K562 (cell line): ENCODE results near the gene TJP3. TPM values are rescaled to one million over a fixed set of nuclear protein-coding genes. Genes with fewer than 3 reads are reported as not detected.

Source experiments
- ATAC-seq: fragments of 200-7000 bp; cut with Tn5 transposase; 3 replicates; pipeline ENCODE4 v1.9.1; 2020; ENCODE audit warnings: moderate library complexity
- BruUV-seq: library from RNA; stranded (reverse); fragments of 400-500 nt; replicated peaks from 2 replicates; lab custom pipeline; 2021; lab: Mats Ljungman, UMichigan
- CTCF ChIA-PET: fragments of 300-600 bp; formaldehyde crosslinking; extraction: SDS; loops from one replicate; lab custom pipeline; 2021; ENCODE audit warnings: low intra/inter-chr PET ratio; lab: Yijun Ruan, JAX
- POLR2A ChIA-PET: fragments of 300-600, 350-650 bp; sonication (Branson Sonifier 250); formaldehyde crosslinking; extraction: SDS; loops from one replicate; lab custom pipeline; 2021; ENCODE audit warnings: antibody characterized with exemption, inconsistent platforms; lab: Yijun Ruan, JAX
- DNase-seq, 4 experiments: peaks; one replicate each; pipeline versions ENCODE4 v3.0.0 to v3.0.0-alpha.2; 2011 to 2018; ENCODE audit warnings: low spot score in 3 of 4, mixed read lengths in 3 of 4; ENCODE audit errors: extremely low read depth in 1 of 4
- FAIRE-seq: peaks from 2 replicates; lab custom pipeline; 2011; peaks lifted over from hg19 to GRCh38; lab: Jason Lieb, UNC
- H2AFZ ChIP-seq: 2 replicates; pipeline ENCODE4 v1.6.0; 2011; ENCODE audit warnings: low read depth, low read length, control low read depth, inconsistent platforms
- H3K27ac ChIP-seq: fragments of 200-600 bp; 3 replicates; pipeline ENCODE4 v1.8.0; 2011; ENCODE audit warnings: low read depth, mild to moderate bottlenecking, control low read depth, inconsistent platforms, low read length, moderate library complexity, mixed read lengths; ENCODE audit errors: extremely low read depth
- H3K27me3 ChIP-seq, 2 experiments: fragments of 300-600 bp in 1 of 2; 2 replicates in 1 of 2; 3 replicates in 1 of 2; pipeline versions ENCODE4 v1.6.0 to v1.8.0; 2011; ENCODE audit warnings: inconsistent platforms in 2 of 2, low read length in 2 of 2, mild to moderate bottlenecking in 1 of 2, mixed read lengths in 1 of 2, moderate library complexity in 1 of 2; ENCODE audit not compliant: control insufficient read depth in 2 of 2, insufficient read depth in 2 of 2
- H3K36me3 ChIP-seq: fragments of 300-600 bp; 3 replicates; pipeline ENCODE4 v1.8.0; 2011; ENCODE audit warnings: mild to moderate bottlenecking, low read length, inconsistent platforms; ENCODE audit not compliant: control insufficient read depth, insufficient read depth
- H3K4me1 ChIP-seq, 2 experiments: fragments of 200-600 bp in 1 of 2; replicated peaks in 1 of 2; 2 replicates in 1 of 2; 3 replicates in 1 of 2; pipeline versions ENCODE4 v1.5.1 to v1.8.0; 2011; ENCODE audit warnings: inconsistent platforms in 2 of 2, low read length in 2 of 2, mild to moderate bottlenecking in 1 of 2, mixed read lengths in 1 of 2, moderate library complexity in 1 of 2; ENCODE audit not compliant: control insufficient read depth in 2 of 2, insufficient read depth in 2 of 2
- H3K4me2 ChIP-seq: 2 replicates; pipeline ENCODE4 v1.6.1; 2011; ENCODE audit warnings: low read length, control low read depth, inconsistent platforms, mixed read lengths; ENCODE audit not compliant: insufficient read depth
- H3K4me3 ChIP-seq: fragments of 200-600 bp; sonication (generic), shearing (Covaris generic); 2 replicates; pipeline ENCODE4 v1.5.1; 2016; ENCODE audit warnings: control low read depth, inconsistent platforms
- H3K79me2 ChIP-seq: fragments of 200-600 bp; 3 replicates; pipeline ENCODE4 v1.8.0; 2011; ENCODE audit warnings: low read length, inconsistent platforms; ENCODE audit not compliant: control insufficient read depth, insufficient read depth
- H3K9ac ChIP-seq, 2 experiments: 2 replicates each; pipeline versions ENCODE4 v1.6.0 to v1.6.1; 2011; ENCODE audit warnings: low read depth in 2 of 2, low read length in 2 of 2, control low read depth in 1 of 2, inconsistent platforms in 1 of 2, mild to moderate bottlenecking in 1 of 2, mixed read lengths in 1 of 2; ENCODE audit not compliant: insufficient read depth in 1 of 2
- H3K9me1 ChIP-seq: one replicate; pipeline ENCODE4 v1.6.0; 2011; ENCODE audit warnings: inconsistent platforms, mild to moderate bottlenecking, low read length, moderate library complexity; ENCODE audit not compliant: control insufficient read depth, insufficient read depth
- H3K9me3 ChIP-seq: replicated peaks from 2 replicates; pipeline ENCODE4 v1.5.1; 2011; ENCODE audit warnings: low read depth, low read length, inconsistent platforms; ENCODE audit not compliant: control insufficient read depth, insufficient read depth
- H4K20me1 ChIP-seq: replicated peaks from 2 replicates; pipeline ENCODE4 v1.6.1; 2011; ENCODE audit warnings: low read length, inconsistent platforms, mixed read lengths; ENCODE audit not compliant: control insufficient read depth, insufficient read depth
- ATF3 ChIP-seq, 2 experiments: fragments of 450-650 bp in 1 of 2; sonication (generic) in 1 of 2; formaldehyde crosslinking in 1 of 2; IDR thresholded peaks in 1 of 2; conservative IDR thresholded peaks in 1 of 2; 2 replicates each; pipeline versions ENCODE4 v1.6.1 to v1.8.1; 2016 to 2023; ENCODE audit warnings: mild to moderate bottlenecking in 2 of 2, moderate library complexity in 2 of 2, inconsistent platforms in 1 of 2, missing genetic modification reagents in 1 of 2
- BCOR ChIP-seq: fragments of 450-650 bp; IDR thresholded peaks from 2 replicates; pipeline ENCODE4 v1.6.1; 2016
- CCAR2 ChIP-seq: fragments of 200-400 bp; formaldehyde crosslinking; IDR thresholded peaks from 2 replicates; pipeline ENCODE4 v1.6.1; 2017; ENCODE audit warnings: mild to moderate bottlenecking, low read depth, low read length
- CEBPB ChIP-seq: fragments of 450-650 bp; IDR thresholded peaks from 2 replicates; pipeline ENCODE4 v1.6.1; 2016; ENCODE audit warnings: missing genetic modification characterization, missing compliant biosample characterization
- ERF ChIP-seq: fragments of 450-650 bp; formaldehyde crosslinking; IDR thresholded peaks from 2 replicates; pipeline ENCODE4 v1.4.0; 2020; ENCODE audit warnings: mild to moderate bottlenecking, mixed read lengths
- FOSL1 ChIP-seq: fragments of 200-800 bp; sonication (Bioruptor generic); conservative IDR thresholded peaks from 2 replicates; pipeline ENCODE4 v1.6.1; 2016; ENCODE audit warnings: missing genetic modification characterization, missing compliant biosample characterization
- HNRNPH1 ChIP-seq: fragments of 200-400 bp; formaldehyde crosslinking; optimal IDR thresholded peaks from 2 replicates; pipeline ENCODE3; 2017; ENCODE audit warnings: low read depth, mild to moderate bottlenecking, low read length, moderate library complexity
- HOXB6 ChIP-seq: fragments of 250-450 bp; sonication (Bioruptor Pico); IDR thresholded peaks from 2 replicates; pipeline ENCODE4 v1.5.1; 2022; ENCODE audit warnings: mild to moderate bottlenecking, borderline replicate concordance
- JUND ChIP-seq, 2 experiments: IDR thresholded peaks; 2 replicates in 1 of 2; 3 replicates in 1 of 2; pipeline ENCODE4 v1.6.1; 2011; ENCODE audit warnings: borderline replicate concordance in 2 of 2, low read depth in 2 of 2, low read length in 2 of 2, improper control_type of control experiment in 1 of 2, missing biosample characterization in 1 of 2, missing genetic modification characterization in 1 of 2, missing genetic modification reagents in 1 of 2
- KLF6 ChIP-seq: fragments of 250-450 bp; sonication (Bioruptor Pico); IDR thresholded peaks from 2 replicates; pipeline ENCODE4 v1.4.0; 2020; ENCODE audit warnings: mild to moderate bottlenecking, moderate library complexity, borderline replicate concordance
- MEIS2 ChIP-seq: fragments of 450-650 bp; IDR thresholded peaks from 2 replicates; pipeline ENCODE4 v1.6.1; 2014; ENCODE audit warnings: mild to moderate bottlenecking; ENCODE audit not compliant: partially characterized antibody
- PKNOX1 ChIP-seq: fragments of 450-650 bp; IDR thresholded peaks from 2 replicates; pipeline ENCODE4 v1.6.1; 2016
- SIN3A ChIP-seq, 2 experiments: fragments of 150-350 bp in 1 of 2; IDR thresholded peaks; 2 replicates each; pipeline ENCODE4 v1.6.1; 2011 to 2016; ENCODE audit warnings: borderline replicate concordance in 2 of 2, low read depth in 2 of 2, low read length in 2 of 2, mild to moderate bottlenecking in 2 of 2, moderate library complexity in 2 of 2; ENCODE audit not compliant: control insufficient read depth in 1 of 2
- ZBTB11 ChIP-seq, 3 experiments: fragments of 200-800 bp in 1 of 3; fragments of 250-450 bp in 1 of 3; fragments of 450-650 bp in 1 of 3; sonication (Bioruptor Pico) in 1 of 3; sonication (Bioruptor generic) in 1 of 3; formaldehyde crosslinking in 1 of 3; IDR thresholded peaks; 2 replicates each; pipeline versions ENCODE4 v1.6.1 to v1.8.0; 2016 to 2022; ENCODE audit warnings: mild to moderate bottlenecking in 2 of 3, missing genetic modification characterization in 2 of 3, missing compliant biosample characterization in 1 of 3, moderate library complexity in 1 of 3
- ZKSCAN1 ChIP-seq: fragments of 150-350 bp; IDR thresholded peaks from 2 replicates; pipeline ENCODE4 v1.6.1; 2016; ENCODE audit warnings: low read depth, low read length
- WGBS: fragments of 100-300 bp; shearing (Covaris generic); methylation state at CpG from one replicate; pipeline ENCODE4 v1.1.6; 2016; ENCODE audit warnings: low coverage, mixed read lengths; ENCODE audit not compliant: insufficient coverage; ENCODE audit errors: missing lambda C conversion rate; 5-methylcytosine and 5-hydroxymethylcytosine counted together
- in situ Hi-C: fragments of 300-500 bp; cut with MboI; formaldehyde crosslinking; loops from 4 replicates; pipeline ENCODE4 v1.15.0; 2018; ENCODE audit warnings: inconsistent platforms, mixed read lengths
- intact Hi-C: fragments of 100-400 bp; cut with micrococcal nuclease; formaldehyde crosslinking; loops from 2 replicates; pipeline ENCODE4 v1.14.2; 2022
- polyA plus RNA-seq, 8 experiments: library from polyadenylated mRNA; depleted of rRNA in 4 of 8; stranded (reverse) in 5 of 8; unstranded in 3 of 8; fragments of >200 nt; fragmentation: Nextera tagmentation in 2 of 8; fragmentation: Illumina TruSeq in 1 of 8; extraction: Ambion mirVana in 2 of 8; extraction: Trizol in 1 of 8; gene quantifications; 2 replicates each; pipeline versions ENCODE4 v1.2.1 to v1.2.3, GENCODE V29; 2011 to 2014; ENCODE audit warnings: inconsistent platforms in 1 of 8, missing spikeins in 1 of 8
- total RNA-seq, 7 experiments: library from RNA; depleted of rRNA in 6 of 7; stranded (reverse); fragments of >200 nt in 6 of 7; fragmentation: Illumina TruSeq in 2 of 7; extraction: Trizol in 2 of 7; gene quantifications; 2 replicates each; pipeline versions ENCODE4 v1.2.1 to v1.2.3, GENCODE V29; 2011 to 2021; ENCODE audit warnings: low replicate concordance in 1 of 7

TJP3 gene
- total and polyA plus RNA-seq, 9 of the 15 experiments (the other 6 are each of a cell fraction or from before 2014, with no cell fraction given) = 0.11 to 2.4 (median 0.57) TPM; not detected in 1

GRCh38 chr19:3792114-3792513 lies 83.9 kb downstream of the TJP3 start (continued):
- TF ChIP-seq ATF3 (IDR thresholded peaks at IDR 0.05) (peak; percentile 78), ATF3 (CRISPR knock-in tag; conservative IDR thresholded peaks at IDR 0.05) (no peak), HNRNPH1 (no peak), JUND (IDR thresholded peaks at IDR 0.05; ENCODE audit: borderline replicate concordance, low read depth, low read length) (peak; percentile 67; the same call in 1 of the 2 replicates), JUND (tag; IDR thresholded peaks at IDR 0.05; ENCODE audit: borderline replicate concordance, low read depth, low read length) (no peak), MEIS2 (peak; percentile 36), ZKSCAN1 (peak; percentile 78), FOSL1 (tag) (peak; percentile 23; the same call in 1 of the 2 replicates), PKNOX1 (0 out of 2 replicates have a peak, but pooled peaks have one; percentile 6)

- CTCF ChIA-PET = no interaction called here
- no TSS peak for BruUV-seq
- H3K4me2 ChIP-seq = no peak overlapping the region
- FAIRE-seq = no peak
- WGBS = 66% methylated on average over 3 of the region's 3 CpGs
- H3K4me3 ChIP-seq = no peak overlapping the region
- peaks cover 0 to 10% of the 10 kb centered on the region in 2 experiments; a peak in 1 of 5 replicates for H3K27me3 ChIP-seq
- no peaks in the 10 kb centered on the region for H3K36me3 ChIP-seq
- H3K79me2 ChIP-seq = no peaks in the 10 kb centered on the region
- intact Hi-C loops = no loop called here
- H3K9me3 ChIP-seq = 0 out of 2 replicates have a peak, but pooled peaks cover 2% of the 10 kb centered on the region
- H2AFZ ChIP-seq = no peak overlapping the region
- DNase-seq = no peak
- no peak overlapping the region for H3K9ac ChIP-seq
- H3K27ac ChIP-seq = no peak overlapping the region
- in situ Hi-C loops = no loop called here
- no peak for ATAC-seq
- no peaks in the 10 kb centered on the region for H4K20me1 ChIP-seq
- POLR2A ChIA-PET = no interaction called here
- H3K9me1 ChIP-seq = no peaks in the 10 kb centered on the region
- H3K4me1 ChIP-seq = no peaks in the 10 kb centered on the region; a peak in 1 of 5 replicates
- no peak for TF ChIP-seq KLF6
- TF ChIP-seq ERF (CRISPR knock-in tag) = no peak
- no peak for TF ChIP-seq HOXB6 (CRISPR knock-in tag)
- peak; percentile 67; the same call in 1 of the 2 replicates for TF ChIP-seq BCOR
- TF ChIP-seq CEBPB (tag) = no peak
- no peak for TF ChIP-seq ZBTB11 (CRISPR knock-in tag; IDR thresholded peaks at IDR 0.05)
- no peak for TF ChIP-seq SIN3A (IDR thresholded peaks at IDR 0.05; ENCODE audit: borderline replicate concordance in 2 of 2, control insufficient read depth in 1 of 2, low read depth in 2 of 2, low read length in 2 of 2)
- no peak for TF ChIP-seq CCAR2
These were observed 85.6 kb downstream of the TJP3 start for GRCh38 chr19:3793799-3794198.
